Stimulated activated CD4-positive, alpha-beta T cell treated with anti-CD3 and anti-CD28 coated beads, Interleukin-2, amount 100 ng/mL, for 24 hours (primary cell): ENCODE data around the gene ABCF1.
"Not testable (repeated sequence)": the region's sequence is repeated elsewhere in the genome, so short reads cannot be mapped to it uniquely, and the experiment has no call there.

Experiments used
- DNase-seq, 2 donors: peaks; one replicate each; pipeline ENCODE4 v3.0.0-alpha.2; 2020

The ABCF1 gene

GRCh38 chr6:30571075-30571761, at the start of gene ABCF1:
Gene ABCF1 (plus strand): TSS chr6:30571442. CDS start chr6:30571488, 46 bp downstream.
- peak; percentile 99 to 100 for DNase-seq

- DNase-seq = not testable (repeated sequence)
Measured at GRCh38 chr6:30521952-30522351, 49.3 kb upstream of the ABCF1 start.

DNA sequence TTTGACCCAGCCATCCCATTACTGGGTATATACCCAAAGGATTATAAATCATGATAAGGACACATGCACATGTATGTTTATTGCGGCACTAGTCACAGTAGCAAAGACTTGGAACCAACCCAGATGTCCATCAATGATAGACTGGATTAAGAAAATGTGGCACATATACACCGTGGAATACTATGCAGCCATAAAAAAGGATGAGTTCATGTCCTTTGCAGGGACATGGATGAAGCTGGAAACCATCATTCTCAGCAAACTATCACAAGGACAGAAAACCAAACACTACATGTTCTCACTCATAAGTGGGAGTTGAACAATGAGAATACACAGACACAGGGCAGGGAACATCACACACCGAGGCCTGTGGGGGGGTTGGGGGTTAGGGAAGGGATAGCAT, 44.8 kb upstream of the ABCF1 start:
- not testable (repeated sequence) for DNase-seq

- peak; percentile 58 to 66 for DNase-seq
Measured at GRCh38 chr6:30529349-30529875, 41.8 kb upstream of the ABCF1 start.

- no peak for DNase-seq
Measured at GRCh38 chr6:30530014-30530413, 41.2 kb upstream of the ABCF1 start.

DNA sequence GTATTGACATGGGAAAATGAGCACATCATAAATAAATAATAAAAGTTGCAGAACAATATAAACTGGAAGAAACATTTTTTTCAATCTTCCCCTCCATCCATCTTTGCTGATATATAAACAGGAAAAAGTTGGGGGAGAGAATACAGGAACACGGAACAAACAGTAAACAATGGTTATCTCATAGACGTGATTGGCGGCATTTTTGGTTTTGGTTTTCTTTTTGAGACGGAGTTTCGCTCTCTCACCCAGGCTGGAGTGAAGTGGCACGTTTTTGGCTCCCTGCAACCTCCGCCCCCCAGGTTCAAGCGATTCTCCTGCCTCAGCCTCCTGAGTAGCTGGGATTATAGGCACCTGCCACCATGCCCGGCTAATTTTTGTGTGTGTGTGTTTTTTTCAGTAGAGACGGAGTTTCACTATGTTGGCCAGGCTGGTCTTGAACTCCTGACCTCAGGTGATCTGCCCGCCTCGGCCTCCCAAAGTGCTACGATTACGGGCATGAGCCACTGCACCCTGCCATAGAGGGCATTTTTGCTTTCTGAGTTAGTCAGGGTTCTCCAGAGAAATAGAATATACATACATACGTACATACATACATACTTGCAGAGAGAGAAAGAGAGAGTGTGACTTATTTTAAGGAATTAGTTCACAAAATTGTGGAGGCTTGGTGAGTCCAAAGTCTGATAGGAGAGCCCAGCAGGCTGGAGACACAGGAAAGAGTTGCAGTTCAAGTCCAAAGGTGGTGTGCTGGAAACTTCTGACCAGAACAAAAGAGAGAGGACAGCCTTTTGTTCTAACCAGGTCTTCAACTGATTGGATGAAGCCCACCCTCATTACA, 37.6 kb upstream of the ABCF1 start:
- no peak for DNase-seq

DNA sequence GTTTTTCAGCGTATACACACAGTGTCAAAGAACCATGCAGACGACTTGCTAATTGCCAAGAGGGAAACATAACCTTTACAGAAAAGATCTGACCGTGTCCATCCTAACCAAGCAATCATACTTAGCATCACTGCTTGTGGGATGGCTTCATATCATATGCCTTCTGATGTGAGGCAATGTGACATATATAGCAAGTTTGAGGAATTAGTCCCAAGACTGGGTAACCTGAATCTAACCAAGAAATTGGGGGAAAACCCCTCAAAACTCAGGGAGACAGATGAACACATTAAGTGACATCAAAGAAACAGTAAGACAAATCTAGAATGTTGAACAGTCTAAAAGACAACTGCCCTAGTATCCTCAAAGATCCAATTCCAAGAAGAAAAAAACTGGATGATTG, 33.3 kb upstream of the ABCF1 start:
- DNase-seq = no peak

GRCh38 chr6:30541515-30542403, 29.5 kb upstream of the ABCF1 start:
- peak; percentile 82 for DNase-seq

GRCh38 chr6:30542404-30542725, 28.9 kb upstream of the ABCF1 start:
- no peak for DNase-seq

- DNase-seq = no peak
Measured at GRCh38 chr6:30542915-30543314, 28.3 kb upstream of the ABCF1 start.

- DNase-seq = no peak
Measured at GRCh38 chr6:30543821-30544220, 27.4 kb upstream of the ABCF1 start.

DNA sequence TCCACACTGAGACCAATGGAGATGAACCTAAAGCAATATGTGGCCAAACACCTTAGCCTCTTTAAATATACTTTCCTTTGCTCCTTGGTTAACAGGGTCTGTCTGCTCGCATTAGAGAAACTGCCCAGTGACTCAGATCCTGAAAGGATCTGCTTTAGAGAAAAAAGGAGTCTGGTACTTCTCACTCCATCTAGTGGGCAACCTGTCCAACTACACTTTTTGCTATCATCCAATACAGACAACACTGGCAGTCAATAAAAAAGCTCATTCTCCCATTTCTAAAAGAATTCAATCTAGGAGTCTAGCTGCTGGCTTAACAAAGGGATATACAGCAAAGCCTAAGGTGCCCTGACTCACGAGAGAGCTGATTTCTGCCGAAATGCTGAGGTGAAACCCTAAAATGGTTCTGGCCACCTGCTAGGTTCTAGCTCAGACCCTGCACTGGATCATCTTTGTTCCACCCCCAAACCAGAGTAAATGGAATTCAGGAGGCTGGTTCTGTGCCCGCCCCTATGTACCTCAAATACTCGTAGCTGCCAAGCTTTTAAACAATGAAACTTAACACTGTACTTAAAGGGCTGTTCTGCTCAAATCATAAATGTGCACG, 26.5 kb upstream of the ABCF1 start:
- DNase-seq = no peak

GRCh38 chr6:30547454-30547853, 23.8 kb upstream of the ABCF1 start:
- no peak for DNase-seq

DNA sequence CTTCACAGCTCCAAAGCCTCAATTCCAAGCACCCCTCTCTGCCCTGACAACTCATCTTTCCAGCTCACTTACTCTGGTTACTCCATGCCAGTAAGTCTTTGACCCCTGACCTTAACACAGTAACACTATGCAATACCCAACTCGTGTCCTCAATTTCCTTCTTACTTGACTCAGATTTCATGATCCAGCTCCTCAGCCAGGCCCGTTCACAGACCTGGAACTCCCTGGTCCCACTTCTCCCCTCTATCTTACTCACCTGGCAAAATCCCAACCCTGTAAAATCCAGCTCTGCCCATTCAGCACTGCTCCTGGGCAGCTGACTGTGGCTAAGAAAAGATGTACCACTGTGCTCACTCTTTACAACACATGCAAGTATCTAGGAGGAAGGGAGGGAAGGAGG, 22.9 kb upstream of the ABCF1 start:
- no peak for DNase-seq

GRCh38 chr6:30554404-30554803, 16.8 kb upstream of the ABCF1 start:
- DNase-seq = no peak

DNA sequence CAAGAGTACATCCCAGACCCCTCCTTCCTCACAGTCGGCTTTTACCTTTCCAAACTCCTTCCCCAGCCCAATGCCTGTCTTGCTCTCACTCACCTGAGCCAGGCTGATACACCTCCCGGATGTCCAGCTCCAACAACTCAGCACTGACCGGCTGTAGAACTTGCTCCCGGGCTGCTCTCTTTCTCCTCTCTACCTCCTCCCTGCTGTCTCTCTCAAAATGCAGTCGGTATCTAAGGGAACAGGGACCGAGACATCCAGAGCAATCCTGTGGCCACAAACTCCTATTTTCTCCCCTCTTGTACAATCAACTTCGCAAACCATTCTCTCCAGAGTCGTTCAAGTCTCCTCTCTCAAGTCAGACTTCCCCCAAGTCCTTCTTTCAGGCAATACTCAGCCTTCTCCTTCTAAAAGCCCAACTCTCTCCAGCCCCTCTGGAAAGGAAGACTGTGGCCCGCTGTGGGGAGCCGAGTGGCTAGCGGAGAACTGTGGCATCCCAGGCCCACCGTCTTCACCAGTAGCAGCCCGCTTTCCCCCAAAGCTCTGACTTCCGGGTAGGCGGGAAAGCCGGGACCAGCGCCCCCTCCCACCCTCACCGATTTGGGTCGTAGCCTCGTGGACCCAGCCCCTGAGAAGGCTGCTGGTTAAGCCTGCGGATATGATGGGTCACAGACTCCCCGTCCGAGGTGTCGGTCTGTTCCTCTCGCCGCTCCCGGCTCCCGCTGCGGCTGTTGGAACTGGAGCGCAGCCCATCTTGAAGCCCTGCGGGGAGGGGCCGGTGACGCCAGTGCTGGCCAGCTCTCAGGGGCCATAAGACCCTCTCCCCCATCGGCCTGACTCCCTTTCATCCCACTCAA, 16.1 kb upstream of the ABCF1 start:
- no peak for DNase-seq

GRCh38 chr6:30555816-30556065, 15.5 kb upstream of the ABCF1 start:
- DNase-seq = no peak

DNA sequence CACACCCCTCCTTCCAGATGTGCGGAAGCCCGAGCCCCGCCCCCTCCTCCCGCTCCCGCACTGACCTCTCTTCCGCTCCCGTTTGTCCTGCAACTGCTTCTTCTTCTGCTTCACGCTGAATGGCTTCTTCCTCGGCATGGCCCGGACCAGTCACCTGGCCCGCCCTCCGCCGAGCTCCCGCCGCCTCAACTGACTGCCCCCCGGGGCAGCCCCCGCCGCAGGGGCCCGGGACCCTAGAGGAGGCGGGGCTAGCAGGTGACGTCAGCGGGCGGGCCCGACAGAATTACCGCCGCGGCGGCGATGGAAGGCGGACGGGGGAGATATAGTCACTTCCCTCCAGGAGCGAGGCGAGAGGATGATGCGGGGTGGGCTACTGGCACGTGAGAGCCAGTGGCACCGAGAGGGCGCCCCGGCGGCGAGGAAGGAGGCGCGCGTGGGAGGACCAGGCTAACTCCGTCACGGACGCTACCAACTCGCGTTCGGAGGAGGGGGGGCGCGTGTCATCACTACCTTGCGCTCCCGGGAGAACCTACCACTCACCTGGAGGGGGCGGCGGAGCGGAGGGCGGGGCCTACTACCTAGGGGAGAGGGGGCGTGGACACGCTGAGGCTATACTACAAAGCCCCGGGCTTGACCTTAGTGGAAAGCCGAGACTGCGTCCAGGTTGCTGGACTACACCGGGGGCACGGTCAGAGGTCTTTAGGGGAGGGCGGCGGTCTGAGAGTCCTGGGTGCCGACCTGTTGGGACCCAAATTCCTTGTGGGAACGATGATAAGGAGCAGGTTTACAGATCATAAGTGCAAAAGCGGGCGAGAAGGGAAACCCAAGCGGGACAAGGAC, 15.0 kb upstream of the ABCF1 start, which contains the start of gene GNL1:
Gene GNL1 (minus strand): TSS at position 424 of the 840 bp plus-strand sequence. CDS start 286 bp downstream, at position 138.
- peak; percentile 100 for DNase-seq

DNA sequence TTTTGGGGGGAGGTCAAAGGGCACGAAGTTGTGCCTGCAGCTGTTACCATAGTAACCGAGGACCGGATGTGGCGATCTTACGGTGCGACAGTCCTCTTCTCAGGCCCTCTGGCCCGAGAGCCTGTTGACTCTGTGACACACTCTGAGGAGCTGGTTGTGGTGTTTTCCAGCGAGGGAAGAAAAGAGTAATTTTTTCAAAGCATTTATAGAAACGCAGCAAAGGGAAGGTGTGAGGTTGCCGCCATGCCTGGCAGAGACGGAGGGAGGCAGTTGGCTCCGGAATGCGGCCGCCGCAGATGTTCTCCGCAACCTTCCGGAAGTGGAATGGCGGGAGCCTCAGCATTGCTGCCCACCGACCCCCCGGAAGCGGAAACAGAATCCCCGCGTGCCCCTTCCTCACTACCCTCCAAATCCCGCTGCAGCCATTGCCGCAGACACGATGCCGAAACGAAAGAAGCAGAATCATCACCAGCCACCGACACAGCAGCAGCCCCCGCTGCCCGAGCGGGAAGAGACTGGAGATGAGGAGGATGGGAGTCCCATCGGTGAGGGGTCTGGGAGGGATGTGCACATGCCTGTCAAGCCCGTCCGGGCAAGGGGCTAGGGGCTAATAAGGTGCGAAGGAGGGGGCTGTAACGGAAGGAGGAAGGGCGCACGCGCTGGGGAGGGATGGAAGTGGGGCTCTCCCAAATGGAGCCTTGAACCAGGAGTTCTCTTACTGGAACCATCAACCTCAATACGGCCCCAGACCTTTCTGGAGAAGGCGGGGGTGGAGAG, 14.1 kb upstream of the ABCF1 start, which contains the start of gene PRR3:
Gene PRR3 (plus strand): TSS at position 390 of the 777 bp plus-strand sequence. CDS start 50 bp downstream, at position 440.
- peak; percentile 87 to 90 for DNase-seq

DNA sequence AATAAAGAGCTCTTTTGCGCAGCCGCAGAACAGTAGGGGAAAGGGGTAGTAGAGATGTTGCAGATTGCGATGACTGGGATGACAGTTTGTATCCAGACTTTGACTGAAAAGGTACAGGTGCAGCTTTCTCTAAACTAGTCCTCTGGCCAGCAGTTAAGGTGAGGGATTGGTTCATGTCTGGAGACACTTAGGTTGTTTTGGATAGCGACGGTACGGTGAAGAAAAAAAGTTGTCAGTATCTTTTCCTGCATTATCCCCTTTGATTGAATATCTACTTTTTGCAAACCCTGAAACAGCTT, 13.6 kb upstream of the ABCF1 start:
- no peak for DNase-seq
